Naive B cell (primary cell): ENCODE measurements around the gene NAB1. TPM values are rescaled to one million over a fixed set of nuclear protein-coding genes. Genes with fewer than 3 reads are reported as not detected.

Experiments
- ATAC-seq, 2 donors: fragments of 150-1000 bp; cut with Tn5 transposase; 2 replicates each; pipeline ENCODE4 v1.10.0; 2021; ENCODE audit warnings: low read depth in 2 of 2, mild to moderate bottlenecking in 2 of 2, moderate library complexity in 2 of 2
- DNase-seq: peaks from one replicate; pipeline ENCODE4 v3.0.0; 2022
- H3K27ac Mint-ChIP-seq, 6 donors: one replicate each; pipeline ENCODE4 v1.8.0; 2020 to 2022; ENCODE audit warnings: mild to moderate bottlenecking in 6 of 6, mixed read lengths in 6 of 6, moderate library complexity in 5 of 6, inconsistent platforms in 2 of 6
- H3K27me3 Mint-ChIP-seq, 3 donors: one replicate each; pipeline ENCODE4 v1.8.0; 2021 to 2022; ENCODE audit warnings: mixed read lengths in 3 of 3, mild to moderate bottlenecking in 1 of 3
- H3K36me3 Mint-ChIP-seq, 2 donors: one replicate each; pipeline ENCODE4 v1.8.0; 2020 to 2022; ENCODE audit warnings: mixed read lengths in 2 of 2, inconsistent platforms in 1 of 2, mild to moderate bottlenecking in 1 of 2
- H3K4me1 Mint-ChIP-seq, 3 donors: one replicate each; pipeline ENCODE4 v1.8.0; 2020 to 2022; ENCODE audit warnings: mixed read lengths in 3 of 3, inconsistent platforms in 1 of 3, mild to moderate bottlenecking in 1 of 3, moderate library complexity in 1 of 3
- H3K4me3 Mint-ChIP-seq, 8 donors: one replicate each; pipeline ENCODE4 v1.8.0; 2020 to 2022; ENCODE audit warnings: mild to moderate bottlenecking in 8 of 8, mixed read lengths in 8 of 8, moderate library complexity in 8 of 8, inconsistent platforms in 2 of 8
- H3K9me3 Mint-ChIP-seq, 7 donors: one replicate each; pipeline ENCODE4 v1.8.0; 2020 to 2022; ENCODE audit warnings: mixed read lengths in 7 of 7, mild to moderate bottlenecking in 5 of 7, inconsistent platforms in 2 of 7, moderate library complexity in 1 of 7
- polyA plus RNA-seq, 6 donors: library from polyadenylated mRNA; unstranded; fragments of 300-500 nt; fragmentation: Illumina TruSeq; gene quantifications; one replicate each; pipeline ENCODE4 v1.2.3, GENCODE V29; 2021; ENCODE audit warnings: low read depth in 6 of 6

Gene NAB1
- polyA plus RNA-seq, 6 donors from 2014 or later, result 2.3 to 5.8 (median 3.0) TPM

DNA sequence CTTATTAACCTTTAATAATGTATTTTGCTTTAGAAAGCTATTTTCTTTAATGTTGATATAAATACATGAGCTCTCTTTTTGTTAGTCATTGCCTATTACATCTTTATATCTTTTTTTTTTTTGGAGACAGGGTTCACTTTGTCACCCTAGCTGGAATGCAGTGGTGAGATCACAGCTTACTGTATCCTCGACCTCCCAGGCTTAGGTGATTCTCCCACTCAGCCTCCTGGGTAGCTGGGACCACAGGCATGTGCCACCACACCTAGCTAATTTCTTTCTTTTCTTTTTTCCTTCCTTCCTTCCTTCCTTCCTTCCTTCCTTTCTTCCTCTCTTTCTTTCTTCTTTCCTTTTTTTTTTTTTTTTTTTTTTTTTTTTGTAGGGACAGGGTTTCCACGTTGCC lies 15.4 kb downstream of the NAB1 start:
- Mint-ChIP-seq H3K27me3 (no peaks in the 10 kb centered on the region), H3K36me3 (peaks cover 12 to 13% of the 10 kb centered on the region in 2 donors), H3K4me1 (peaks cover 0 to 8% (median 5%) of the 10 kb centered on the region in 3 donors), H3K4me3 (peak overlapping the region in 1 of 8 donors; percentile 84), H3K9me3 (peaks cover 0 to 4% (median 2%) of the 10 kb centered on the region in 7 donors), H3K27ac (no peak overlapping the region)
- DNase-seq, result no peak
- no peak for ATAC-seq

DNA sequence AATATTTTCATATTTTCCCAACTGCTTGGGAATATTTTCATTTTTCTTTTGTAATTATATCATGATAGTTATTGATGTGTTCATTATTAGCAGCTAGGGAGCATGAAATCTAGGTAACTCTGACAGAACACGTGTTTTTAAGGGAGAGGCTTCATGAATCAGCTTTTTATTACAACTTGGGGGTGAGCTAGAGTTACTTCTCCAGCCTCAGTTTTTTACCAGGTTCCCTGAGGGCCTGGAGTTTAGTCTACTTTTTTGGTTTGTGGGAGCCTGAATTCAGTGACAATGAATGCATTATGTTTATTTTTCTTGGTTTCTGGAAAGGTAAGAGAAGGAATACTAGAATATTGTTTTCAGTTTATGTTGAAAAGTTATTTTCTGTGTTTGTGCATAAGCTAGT lies 18.0 kb downstream of the NAB1 start:
- peaks cover 0 to 8% (median 0%) of the 10 kb centered on the region in 3 donors for H3K4me1 Mint-ChIP-seq
- ATAC-seq (no peak), DNase-seq (no peak)
- H3K36me3 Mint-ChIP-seq, result peaks cover 12 to 21% of the 10 kb centered on the region in 2 donors
- H3K4me3 Mint-ChIP-seq, result no peak overlapping the region
- H3K27me3 Mint-ChIP-seq, result no peaks in the 10 kb centered on the region
- no peak overlapping the region for H3K27ac Mint-ChIP-seq
- peaks cover 0 to 4% (median 2%) of the 10 kb centered on the region in 7 donors for H3K9me3 Mint-ChIP-seq

- no peak overlapping the region for H3K4me3 Mint-ChIP-seq
- H3K27me3 Mint-ChIP-seq, result no peaks in the 10 kb centered on the region
- DNase-seq (no peak), ATAC-seq (no peak)
- H3K36me3 Mint-ChIP-seq, result peaks cover 12 to 16% of the 10 kb centered on the region in 2 donors
- H3K9me3 Mint-ChIP-seq, result peaks cover 0 to 4% (median 2%) of the 10 kb centered on the region in 7 donors
- H3K4me1 Mint-ChIP-seq, result peaks cover 0 to 4% (median 0%) of the 10 kb centered on the region in 3 donors
- H3K27ac Mint-ChIP-seq, result no peak overlapping the region
Measured at GRCh38 chr2:190668892-190669291, 20.0 kb downstream of the NAB1 start.

DNA sequence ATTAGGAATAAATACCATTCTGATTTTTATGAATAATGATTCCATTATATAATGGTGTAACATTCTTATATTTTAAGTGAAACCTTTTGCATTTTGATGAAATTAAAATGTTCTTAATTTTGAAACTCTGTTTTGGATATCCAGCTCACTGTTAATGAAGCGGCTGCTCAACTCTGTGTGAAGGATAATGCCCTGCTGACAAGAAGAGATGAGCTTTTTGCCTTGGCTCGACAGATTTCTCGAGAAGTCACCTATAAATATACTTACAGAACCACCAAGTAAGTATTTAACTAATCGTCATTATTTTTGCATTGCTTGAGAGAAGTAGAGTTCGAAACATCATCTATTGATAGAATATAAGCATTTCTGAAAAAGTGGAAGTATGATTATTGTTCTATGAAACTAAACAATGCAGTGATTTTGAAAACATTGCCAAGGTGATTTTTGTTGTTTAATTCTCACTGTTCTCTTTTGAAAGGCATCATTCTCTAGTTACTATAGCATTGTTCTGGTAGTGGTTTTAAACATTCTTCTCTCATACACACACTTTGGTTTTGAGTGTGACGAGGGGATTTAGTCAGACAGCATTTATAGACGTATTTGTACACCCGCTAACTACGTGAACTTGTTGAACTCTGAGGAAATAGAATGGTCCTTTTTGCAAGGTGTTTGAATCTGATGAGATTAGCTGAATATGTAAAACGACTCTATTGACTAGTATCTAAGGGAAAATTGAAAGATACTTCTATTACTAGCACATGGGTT lies 21.5 kb downstream of the NAB1 start:
- Mint-ChIP-seq H3K36me3 (peaks cover 3 to 13% of the 10 kb centered on the region in 2 donors), H3K27ac (no peak overlapping the region), H3K9me3 (peaks cover 0 to under 1% (median 0%) of the 10 kb centered on the region in 7 donors), H3K4me1 (peaks cover 0 to under 1% (median 0%) of the 10 kb centered on the region in 3 donors), H3K4me3 (no peak overlapping the region), H3K27me3 (no peaks in the 10 kb centered on the region)
- DNase-seq (no peak), ATAC-seq (peak; percentile 16 to 59)

DNA sequence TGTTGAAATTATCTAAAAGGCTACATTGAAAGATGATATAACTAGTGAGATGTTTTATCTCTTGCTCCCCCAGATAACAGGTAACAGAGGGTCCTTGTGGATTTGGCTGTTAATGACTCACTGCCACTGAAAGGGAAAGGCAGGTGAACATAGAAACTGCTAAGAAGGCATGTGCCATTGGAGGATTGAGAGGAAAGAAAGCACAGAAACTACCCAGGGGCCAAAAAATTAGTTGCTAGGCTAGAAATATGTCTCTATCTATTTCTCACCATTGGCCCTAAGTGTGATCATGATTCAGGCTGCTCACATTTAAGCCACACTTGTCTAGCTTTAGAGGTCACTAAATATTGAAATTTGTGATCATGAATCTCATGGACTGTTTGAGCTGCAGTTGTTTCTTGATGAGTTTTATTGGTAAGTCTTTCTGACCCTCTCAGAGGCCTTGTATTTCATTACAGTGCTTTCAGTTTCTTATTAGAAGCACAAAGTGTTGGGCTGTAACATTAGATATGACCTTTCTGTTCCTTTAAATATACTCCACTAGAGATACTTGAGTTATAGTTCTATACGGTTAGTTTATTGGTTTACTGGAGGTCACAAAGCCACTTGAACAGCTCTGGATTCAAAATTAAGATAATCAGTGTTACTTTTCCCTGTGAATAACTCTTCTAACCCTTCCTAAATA lies 26.2 kb downstream of the NAB1 start:
- no peak for ATAC-seq
- Mint-ChIP-seq H3K27ac (peak overlapping the region in 2 of 6 donors; percentile 18 to 55), H3K36me3 (peaks cover 0 to 9% of the 10 kb centered on the region in 2 donors), H3K4me3 (no peak overlapping the region), H3K9me3 (no peaks in the 10 kb centered on the region), H3K27me3 (no peaks in the 10 kb centered on the region), H3K4me1 (peaks cover 7 to 15% (median 12%) of the 10 kb centered on the region in 3 donors)
- no peak for DNase-seq

- no peak for DNase-seq
- H3K27ac Mint-ChIP-seq, result peak overlapping the region in 1 of 6 donors; percentile 67
- H3K27me3 Mint-ChIP-seq, result no peaks in the 10 kb centered on the region
- no peak for ATAC-seq
- no peak overlapping the region for H3K4me3 Mint-ChIP-seq
- H3K36me3 Mint-ChIP-seq, result no peaks in the 10 kb centered on the region
- H3K9me3 Mint-ChIP-seq, result no peaks in the 10 kb centered on the region
- peaks cover 7 to 19% (median 15%) of the 10 kb centered on the region in 3 donors for H3K4me1 Mint-ChIP-seq
Measured at GRCh38 chr2:190677255-190677654, 28.4 kb downstream of the NAB1 start.

GRCh38 chr2:190678444-190679162 lies 29.7 kb downstream of the NAB1 start:
- H3K27ac Mint-ChIP-seq, result peak overlapping the region; percentile 17 to 92 (median 68)
- DNase-seq (no peak), ATAC-seq (peak; percentile 37 to 41)
- H3K36me3 Mint-ChIP-seq, result no peaks in the 10 kb centered on the region
- H3K4me1 Mint-ChIP-seq, result peaks cover 7 to 19% (median 15%) of the 10 kb centered on the region in 3 donors
- peak overlapping the region in 1 of 8 donors; percentile 0 for H3K4me3 Mint-ChIP-seq
- no peaks in the 10 kb centered on the region for H3K9me3 Mint-ChIP-seq
- H3K27me3 Mint-ChIP-seq, result no peaks in the 10 kb centered on the region

- H3K9me3 Mint-ChIP-seq, result no peaks in the 10 kb centered on the region
- H3K27me3 Mint-ChIP-seq, result no peaks in the 10 kb centered on the region
- no peaks in the 10 kb centered on the region for H3K36me3 Mint-ChIP-seq
- peak overlapping the region in 1 of 6 donors; percentile 70 for H3K27ac Mint-ChIP-seq
- ATAC-seq, result no peak
- H3K4me1 Mint-ChIP-seq, result peaks cover 7 to 19% (median 15%) of the 10 kb centered on the region in 3 donors
- no peak for DNase-seq
- H3K4me3 Mint-ChIP-seq, result peak overlapping the region in 1 of 8 donors; percentile 43
Measured at GRCh38 chr2:190679391-190679790, 30.5 kb downstream of the NAB1 start.

- no peaks in the 10 kb centered on the region for H3K27me3 Mint-ChIP-seq
- DNase-seq (peak; percentile 42), ATAC-seq (peak; percentile 80 to 87)
- H3K36me3 Mint-ChIP-seq, result no peaks in the 10 kb centered on the region
- no peaks in the 10 kb centered on the region for H3K9me3 Mint-ChIP-seq
- H3K27ac Mint-ChIP-seq, result peak overlapping the region in 4 of 6 donors; percentile 23 to 70 (median 54)
- H3K4me3 Mint-ChIP-seq, result peak overlapping the region in 1 of 8 donors; percentile 43
- H3K4me1 Mint-ChIP-seq, result peaks cover 7 to 19% (median 15%) of the 10 kb centered on the region in 3 donors
Measured at GRCh38 chr2:190679813-190680591, 31.1 kb downstream of the NAB1 start.

DNA sequence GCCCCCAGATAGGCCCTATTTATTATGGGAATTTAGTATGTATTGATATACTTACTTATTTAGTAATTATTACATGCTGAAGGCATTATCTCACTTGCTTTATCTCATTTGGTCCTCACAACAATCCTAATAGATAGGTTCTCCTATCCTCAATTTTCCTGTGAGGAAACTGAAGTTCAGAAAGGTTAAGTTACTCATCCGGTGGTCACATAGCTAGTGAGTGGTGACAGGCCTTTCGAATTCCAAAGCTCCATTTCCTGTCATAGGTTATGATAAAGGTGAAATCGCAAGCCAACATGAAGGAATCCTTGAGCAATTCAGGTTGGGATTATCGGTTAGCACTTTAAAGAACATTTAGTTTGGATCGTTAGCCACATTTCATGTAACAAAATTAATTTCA lies 33.3 kb downstream of the NAB1 start:
- DNase-seq (no peak), ATAC-seq (no peak)
- Mint-ChIP-seq H3K36me3 (peaks cover 0 to 13% of the 10 kb centered on the region in 2 donors), H3K27ac (no peak overlapping the region), H3K27me3 (no peaks in the 10 kb centered on the region), H3K4me3 (no peak overlapping the region), H3K9me3 (no peaks in the 10 kb centered on the region), H3K4me1 (peaks cover 7 to 19% (median 15%) of the 10 kb centered on the region in 3 donors)

GRCh38 chr2:190683802-190684201 lies 34.9 kb downstream of the NAB1 start:
- H3K4me1 Mint-ChIP-seq, result peaks cover 1 to 12% (median 7%) of the 10 kb centered on the region in 3 donors
- peaks cover 0 to 17% of the 10 kb centered on the region in 2 donors for H3K36me3 Mint-ChIP-seq
- DNase-seq (no peak), ATAC-seq (no peak)
- H3K27ac Mint-ChIP-seq, result no peak overlapping the region
- no peaks in the 10 kb centered on the region for H3K9me3 Mint-ChIP-seq
- H3K4me3 Mint-ChIP-seq, result no peak overlapping the region
- H3K27me3 Mint-ChIP-seq, result no peaks in the 10 kb centered on the region

DNA sequence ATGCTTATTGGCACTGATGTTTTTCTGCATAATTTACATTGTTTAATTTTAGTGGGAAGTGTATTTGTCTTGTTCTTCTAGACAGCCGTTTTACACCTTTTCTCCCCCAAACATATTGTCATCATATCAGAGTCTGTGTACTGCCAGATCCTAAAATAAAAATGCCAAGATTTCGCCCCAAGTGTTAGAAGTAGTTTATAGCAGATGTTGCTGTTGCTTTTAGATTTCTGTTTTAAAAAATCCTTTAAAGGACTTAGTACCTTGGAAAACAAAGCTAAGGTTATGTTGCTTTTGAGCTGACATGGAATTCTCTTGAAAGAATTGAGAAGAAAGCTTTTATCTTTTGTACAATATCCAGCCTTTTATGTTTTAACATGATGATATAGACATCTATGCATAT lies 36.0 kb downstream of the NAB1 start:
- Mint-ChIP-seq H3K4me1 (peaks cover 0 to 6% (median 5%) of the 10 kb centered on the region in 3 donors), H3K27me3 (no peaks in the 10 kb centered on the region), H3K9me3 (no peaks in the 10 kb centered on the region), H3K4me3 (no peak overlapping the region), H3K27ac (no peak overlapping the region), H3K36me3 (peaks cover 0 to 17% of the 10 kb centered on the region in 2 donors)
- ATAC-seq, result no peak
- no peak for DNase-seq

DNA sequence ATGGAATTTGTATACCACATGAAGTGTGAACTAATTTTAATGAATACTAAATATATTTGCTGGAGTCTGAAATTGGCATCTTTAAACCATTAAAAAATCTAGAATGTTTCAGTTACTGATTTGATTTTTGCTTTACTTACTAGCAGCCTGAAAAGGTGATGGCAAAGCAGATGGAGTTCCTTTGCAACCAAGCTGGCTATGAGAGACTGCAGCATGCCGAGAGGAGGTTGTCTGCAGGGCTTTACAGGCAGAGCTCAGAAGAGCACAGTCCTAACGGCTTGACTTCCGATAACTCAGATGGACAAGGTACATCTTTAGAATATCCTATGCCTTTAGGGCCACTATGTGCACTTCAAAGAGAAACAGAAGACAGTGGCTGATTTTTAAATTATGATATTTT lies 36.5 kb downstream of the NAB1 start:
- peaks cover 0 to 2% (median 1%) of the 10 kb centered on the region in 3 donors for H3K4me1 Mint-ChIP-seq
- ATAC-seq, result no peak
- no peak for DNase-seq
- no peak overlapping the region for H3K4me3 Mint-ChIP-seq
- H3K27me3 Mint-ChIP-seq, result no peaks in the 10 kb centered on the region
- no peak overlapping the region for H3K27ac Mint-ChIP-seq
- no peaks in the 10 kb centered on the region for H3K9me3 Mint-ChIP-seq
- H3K36me3 Mint-ChIP-seq, result peaks cover 0 to 21% of the 10 kb centered on the region in 2 donors
